DND-41 (cell line): ENCODE data around the gene DIAPH2.

Experiments used
- ATAC-seq: fragments of 200-7000 bp; cut with Tn5 transposase; 3 replicates; pipeline ENCODE4 v1.9.1; 2021; ENCODE audit warnings: low read depth; ENCODE audit not compliant: insufficient read depth
- DNase-seq: peaks from one replicate; pipeline ENCODE4 v3.0.0-alpha.2; 2020
- H2AFZ ChIP-seq: 2 replicates; pipeline ENCODE4 v1.6.0; 2012; ENCODE audit warnings: low read depth, low read length
- H3K27ac ChIP-seq: 2 replicates; pipeline ENCODE4 v1.5.1; 2012; ENCODE audit warnings: low read length, inconsistent platforms
- H3K27me3 ChIP-seq: fragments of 200-600 bp; sonication (generic); 2 replicates; pipeline ENCODE4 v1.6.0; 2012; ENCODE audit warnings: low read length, mild to moderate bottlenecking, inconsistent platforms; ENCODE audit not compliant: insufficient read depth, poor library complexity
- H3K36me3 ChIP-seq: 2 replicates; pipeline ENCODE4 v1.5.1; 2012; ENCODE audit warnings: low read length, inconsistent platforms; ENCODE audit not compliant: insufficient read depth
- H3K4me1 ChIP-seq: 2 replicates; pipeline ENCODE4 v1.5.1; 2012; ENCODE audit warnings: mild to moderate bottlenecking, low read length; ENCODE audit not compliant: insufficient read depth
- H3K4me2 ChIP-seq: 2 replicates; pipeline ENCODE4 v1.6.0; 2012; ENCODE audit warnings: mild to moderate bottlenecking, moderate library complexity, low read length, inconsistent platforms; ENCODE audit not compliant: insufficient read depth
- H3K4me3 ChIP-seq, 2 experiments: fragments of 200-600 bp in 1 of 2; shearing (Covaris generic) in 1 of 2; 2 replicates each; pipeline ENCODE4 v1.5.1; 2012 to 2016; ENCODE audit warnings: inconsistent platforms in 2 of 2, low read length in 2 of 2, mild to moderate bottlenecking in 2 of 2, low read depth in 1 of 2, moderate library complexity in 1 of 2
- H3K79me2 ChIP-seq: 2 replicates; pipeline ENCODE4 v1.6.0; 2012; ENCODE audit warnings: low read length, inconsistent platforms; ENCODE audit not compliant: insufficient read depth
- H3K9ac ChIP-seq: 2 replicates; pipeline ENCODE4 v1.6.0; 2012; ENCODE audit warnings: low read depth, mild to moderate bottlenecking, inconsistent platforms, low read length, moderate library complexity
- H3K9me3 ChIP-seq: 2 replicates; pipeline ENCODE4 v1.5.1; 2012; ENCODE audit warnings: low read length, moderate library complexity, mild to moderate bottlenecking, inconsistent platforms; ENCODE audit not compliant: insufficient read depth, severe bottlenecking
- H4K20me1 ChIP-seq: 2 replicates; pipeline ENCODE4 v1.6.0; 2012; ENCODE audit warnings: low read length; ENCODE audit not compliant: insufficient read depth
- CTCF ChIP-seq: IDR thresholded peaks from 2 replicates; pipeline ENCODE4 v1.5.1; 2012; ENCODE audit warnings: borderline replicate concordance, low read length, moderate library complexity, mild to moderate bottlenecking; ENCODE audit not compliant: poor library complexity, severe bottlenecking; ENCODE audit errors: extremely low read depth
- EZH2 ChIP-seq: IDR thresholded peaks from 3 replicates; pipeline ENCODE4 v1.6.1; 2012; ENCODE audit warnings: borderline replicate concordance, low read depth, mild to moderate bottlenecking, moderate library complexity, low read length, inconsistent platforms; ENCODE audit not compliant: severe bottlenecking

Gene DIAPH2

DNA sequence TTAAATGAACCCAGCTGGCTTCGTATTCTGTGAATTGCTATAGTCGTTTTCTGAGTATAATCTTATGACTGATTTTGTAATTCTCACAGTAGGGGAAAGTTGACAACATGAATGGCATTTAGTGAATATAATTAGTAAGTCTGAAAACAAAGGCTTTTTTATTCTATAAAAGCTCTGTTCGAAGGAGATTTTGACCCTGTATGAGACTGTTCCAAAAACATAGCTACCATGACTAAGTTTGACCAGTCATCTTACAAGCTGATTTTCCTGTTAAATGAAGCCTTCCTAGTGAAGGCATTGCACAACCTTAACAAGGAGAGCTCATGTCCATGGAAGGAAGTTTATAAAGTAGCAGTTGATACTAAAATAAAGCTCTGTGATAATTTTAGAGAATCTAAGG, 441.4 kb downstream of the DIAPH2 start:
- Histone ChIP-seq H3K27me3 (no peaks in the 10 kb centered on the region), H3K27ac (no peak overlapping the region), H3K79me2 (no peaks in the 10 kb centered on the region), H3K9ac (no peak overlapping the region), H3K4me1 (no peaks in the 10 kb centered on the region), H3K9me3 (no peaks in the 10 kb centered on the region), H3K4me2 (no peak overlapping the region), H3K36me3 (no peaks in the 10 kb centered on the region), H3K4me3 (no peak overlapping the region), H4K20me1 (no peaks in the 10 kb centered on the region), H2AFZ (no peak overlapping the region)
- no peak for DNase-seq
- ATAC-seq: no peak
- TF ChIP-seq EZH2: no peak
- TF ChIP-seq CTCF: no peak

GRCh38 chrX:97132664-97133415, 448.2 kb downstream of the DIAPH2 start:
- H3K27ac ChIP-seq: no peak overlapping the region
- H3K79me2 ChIP-seq: no peaks in the 10 kb centered on the region
- no peak overlapping the region for H3K4me2 ChIP-seq
- H3K4me3 ChIP-seq: no peak overlapping the region
- H4K20me1 ChIP-seq: no peaks in the 10 kb centered on the region
- H3K27me3 ChIP-seq: no peaks in the 10 kb centered on the region
- no peaks in the 10 kb centered on the region for H3K4me1 ChIP-seq
- no peaks in the 10 kb centered on the region for H3K9me3 ChIP-seq
- no peak overlapping the region for H2AFZ ChIP-seq
- ATAC-seq: no peak
- TF ChIP-seq CTCF (no peak), EZH2 (no peak)
- no peaks in the 10 kb centered on the region for H3K36me3 ChIP-seq
- H3K9ac ChIP-seq: no peak overlapping the region
- DNase-seq: no peak

- ATAC-seq: no peak
- Histone ChIP-seq H3K4me3 (no peak overlapping the region), H4K20me1 (no peaks in the 10 kb centered on the region), H3K9ac (no peak overlapping the region), H3K4me1 (no peaks in the 10 kb centered on the region), H3K36me3 (no peaks in the 10 kb centered on the region), H3K9me3 (no peaks in the 10 kb centered on the region), H2AFZ (no peak overlapping the region), H3K79me2 (no peaks in the 10 kb centered on the region), H3K27ac (no peak overlapping the region), H3K4me2 (no peak overlapping the region), H3K27me3 (no peaks in the 10 kb centered on the region)
- no peak for DNase-seq
- no peak for TF ChIP-seq EZH2
- TF ChIP-seq CTCF: no peak
These were observed 461.3 kb downstream of the DIAPH2 start for GRCh38 chrX:97145934-97146333.

DNA sequence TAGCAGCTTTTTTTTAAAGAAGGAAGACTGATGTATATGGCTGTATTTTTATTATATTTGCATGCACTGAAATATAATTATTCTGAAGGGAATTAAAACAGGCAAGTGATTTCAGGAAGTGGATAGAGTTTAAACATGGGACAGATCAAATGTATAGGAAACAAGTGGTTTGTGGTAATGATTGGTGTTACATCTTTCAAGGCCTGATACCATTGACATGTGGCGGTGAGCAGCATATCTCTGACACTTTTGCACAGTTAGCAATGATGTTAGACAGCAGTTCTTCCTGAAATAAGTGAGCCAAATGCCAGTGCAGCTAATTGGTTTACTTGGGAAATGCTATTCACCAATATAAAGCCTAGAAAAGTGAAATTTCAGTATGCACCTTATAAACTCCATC, 471.2 kb downstream of the DIAPH2 start:
- peak; percentile 24 for DNase-seq
- Histone ChIP-seq H3K36me3 (no peaks in the 10 kb centered on the region), H3K4me3 (no peak overlapping the region), H3K9ac (no peak overlapping the region), H3K4me2 (no peak overlapping the region), H2AFZ (no peak overlapping the region), H3K27me3 (no peaks in the 10 kb centered on the region), H3K9me3 (no peaks in the 10 kb centered on the region), H3K4me1 (peaks cover 40% of the 10 kb centered on the region), H3K79me2 (no peaks in the 10 kb centered on the region), H3K27ac (no peak overlapping the region), H4K20me1 (no peaks in the 10 kb centered on the region)
- TF ChIP-seq CTCF: no peak
- no peak for TF ChIP-seq EZH2
- ATAC-seq: peak; percentile 81
